ENCODE results near the gene PPM1A.

The PPM1A gene

GRCh38 chr14:60247994-60248696, 876 bp upstream of the PPM1A start:
- Histone ChIP-seq H3K79me2 (peaks cover 7% of the 10 kb centered on the region), H3K9me3 (ENCODE audit: control insufficient read depth, low read length) (no peaks in the 10 kb centered on the region), H3K36me3 (ENCODE audit: control insufficient read depth, insufficient read depth, low read length) (no peaks in the 10 kb centered on the region), H3K4me3 (ENCODE audit: low read depth, low read length) (peak overlapping the region; percentile 78), H3K4me1 (peaks cover 8% of the 10 kb centered on the region), H2AFZ (peak overlapping the region; percentile 98), H3K27me3 (ENCODE audit: control insufficient read depth, insufficient read depth, low read length) (no peaks in the 10 kb centered on the region), H3K27ac (peak overlapping the region; percentile 98), H3K9ac (peak overlapping the region; percentile 92), H3K4me2 (ENCODE audit: low read length) (peak overlapping the region; percentile 89)
- TF ChIP-seq CTCF (IDR thresholded peaks at IDR 0.05): no peak

- H3K27ac ChIP-seq: peak overlapping the region; percentile 65
- no peaks in the 10 kb centered on the region for H3K36me3 ChIP-seq (ENCODE audit: control insufficient read depth, insufficient read depth, low read length)
- peaks cover 10% of the 10 kb centered on the region for H3K79me2 ChIP-seq
- peak overlapping the region; percentile 61 for H2AFZ ChIP-seq
- no peaks in the 10 kb centered on the region for H3K9me3 ChIP-seq (ENCODE audit: control insufficient read depth, low read length)
- H3K27me3 ChIP-seq (ENCODE audit: control insufficient read depth, insufficient read depth, low read length): no peaks in the 10 kb centered on the region
- H3K4me3 ChIP-seq (ENCODE audit: low read depth, low read length): peak overlapping the region; percentile 83
- peaks cover 12% of the 10 kb centered on the region for H3K4me1 ChIP-seq
- H3K9ac ChIP-seq: peak overlapping the region; percentile 43
- no peak for TF ChIP-seq CTCF (IDR thresholded peaks at IDR 0.05)
- H3K4me2 ChIP-seq (ENCODE audit: low read length): peak overlapping the region; percentile 94
Measured at GRCh38 chr14:60249321-60250256, 568 bp downstream of the PPM1A start.

GRCh38 chr14:60250257-60251035, 1.4 kb downstream of the PPM1A start:
- Histone ChIP-seq H3K27me3 (ENCODE audit: control insufficient read depth, insufficient read depth, low read length) (no peaks in the 10 kb centered on the region), H2AFZ (peak overlapping the region; percentile 61), H3K9ac (peak overlapping the region; percentile 43), H3K36me3 (ENCODE audit: control insufficient read depth, insufficient read depth, low read length) (no peaks in the 10 kb centered on the region), H3K9me3 (ENCODE audit: control insufficient read depth, low read length) (no peaks in the 10 kb centered on the region), H3K27ac (peak overlapping the region; percentile 53), H3K4me1 (peaks cover 12% of the 10 kb centered on the region), H3K79me2 (peaks cover 14% of the 10 kb centered on the region), H3K4me2 (ENCODE audit: low read length) (peak overlapping the region; percentile 94), H3K4me3 (ENCODE audit: low read depth, low read length) (peak overlapping the region; percentile 83)
- TF ChIP-seq CTCF (IDR thresholded peaks at IDR 0.05): no peak

GRCh38 chr14:60251877-60252276, 2.9 kb downstream of the PPM1A start:
- Histone ChIP-seq H3K27me3 (ENCODE audit: control insufficient read depth, insufficient read depth, low read length) (no peaks in the 10 kb centered on the region), H3K79me2 (peaks cover 22% of the 10 kb centered on the region), H2AFZ (no peak overlapping the region), H3K9me3 (ENCODE audit: control insufficient read depth, low read length) (no peaks in the 10 kb centered on the region), H3K4me1 (peaks cover 12% of the 10 kb centered on the region), H3K27ac (no peak overlapping the region), H3K4me3 (ENCODE audit: low read depth, low read length) (peak overlapping the region; percentile 83), H3K4me2 (ENCODE audit: low read length) (peak overlapping the region; percentile 94), H3K9ac (no peak overlapping the region), H3K36me3 (ENCODE audit: control insufficient read depth, insufficient read depth, low read length) (no peaks in the 10 kb centered on the region)
- TF ChIP-seq CTCF (IDR thresholded peaks at IDR 0.05): no peak
